Keratinocyte (primary cell): ENCODE measurements around the gene NCOA7. TPM values are rescaled to one million over a fixed set of nuclear protein-coding genes. Genes with fewer than 3 reads are reported as not detected.

ENCODE experiments used
- DNase-seq: peaks from one replicate; pipeline ENCODE4 v3.0.0-alpha.2; 2011; ENCODE audit warnings: low read depth, missing footprints, low spot score
- FAIRE-seq: peaks from 2 replicates; lab custom pipeline; 2011; peaks lifted over from hg19 to GRCh38; lab: Jason Lieb, UNC
- H2AFZ ChIP-seq: 2 replicates; pipeline ENCODE4 v1.6.0; 2012; ENCODE audit warnings: low read length, control low read depth, inconsistent platforms; ENCODE audit not compliant: control insufficient read depth
- H3K27ac ChIP-seq: 2 replicates; pipeline ENCODE4 v1.5.1; 2011; ENCODE audit warnings: low read length; ENCODE audit not compliant: control insufficient read depth, insufficient read depth
- H3K27me3 ChIP-seq: 3 replicates; pipeline ENCODE4 v1.6.0; 2011; ENCODE audit warnings: low read length; ENCODE audit not compliant: control insufficient read depth, insufficient read depth; ENCODE audit errors: extremely low read depth
- H3K36me3 ChIP-seq, 2 experiments: 2 replicates in 1 of 2; 3 replicates in 1 of 2; pipeline ENCODE4 v1.5.1; 2011; ENCODE audit warnings: low read length in 2 of 2, mild to moderate bottlenecking in 1 of 2; ENCODE audit not compliant: control insufficient read depth in 2 of 2, insufficient read depth in 2 of 2; ENCODE audit errors: extremely low read depth in 1 of 2
- H3K4me1 ChIP-seq: 3 replicates; pipeline ENCODE4 v1.5.1; 2011; ENCODE audit warnings: low read length; ENCODE audit not compliant: control insufficient read depth, insufficient read depth; ENCODE audit errors: extremely low read depth
- H3K4me2 ChIP-seq: 3 replicates; pipeline ENCODE4 v1.6.0; 2011; ENCODE audit warnings: low read depth, low read length; ENCODE audit not compliant: control insufficient read depth, insufficient read depth; ENCODE audit errors: extremely low read depth
- H3K4me3 ChIP-seq, 3 experiments: fragments of 200-600 bp in 1 of 3; sonication (generic) in 1 of 3; 2 replicates in 2 of 3; 3 replicates in 1 of 3; pipeline ENCODE4 v1.5.1; 2011 to 2016; ENCODE audit warnings: low read length in 3 of 3, mild to moderate bottlenecking in 3 of 3, control low read depth in 2 of 3, inconsistent platforms in 1 of 3, low read depth in 1 of 3, mixed read lengths in 1 of 3, mixed run types in 1 of 3, moderate library complexity in 1 of 3; ENCODE audit not compliant: control insufficient read depth in 2 of 3, insufficient read depth in 2 of 3; ENCODE audit errors: extremely low read depth in 1 of 3
- H3K79me2 ChIP-seq: 2 replicates; pipeline ENCODE4 v1.6.0; 2012; ENCODE audit warnings: low read length; ENCODE audit not compliant: control insufficient read depth, insufficient read depth
- H3K9ac ChIP-seq: 3 replicates; pipeline ENCODE4 v1.6.0; 2011; ENCODE audit warnings: low read length; ENCODE audit not compliant: control insufficient read depth, insufficient read depth; ENCODE audit errors: extremely low read depth
- H3K9me1 ChIP-seq: 3 replicates; pipeline ENCODE4 v1.6.0; 2011; ENCODE audit warnings: low read length; ENCODE audit not compliant: control insufficient read depth, insufficient read depth; ENCODE audit errors: extremely low read depth
- H3K9me3 ChIP-seq: 2 replicates; pipeline ENCODE4 v1.5.1; 2012; ENCODE audit warnings: low read depth, low read length; ENCODE audit not compliant: control insufficient read depth
- H4K20me1 ChIP-seq: 3 replicates; pipeline ENCODE4 v1.6.0; 2011; ENCODE audit warnings: low read length; ENCODE audit not compliant: control insufficient read depth, insufficient read depth; ENCODE audit errors: extremely low read depth
- CTCF ChIP-seq, 3 experiments: IDR thresholded peaks in 1 of 3; conservative IDR thresholded peaks in 1 of 3; optimal IDR thresholded peaks in 1 of 3; 2 replicates in 2 of 3; 3 replicates in 1 of 3; pipeline versions ENCODE3 to v1.5.1; 2011; ENCODE audit warnings: low read length in 3 of 3, mild to moderate bottlenecking in 3 of 3, moderate library complexity in 2 of 3, control low read depth in 1 of 3, inconsistent platforms in 1 of 3; ENCODE audit not compliant: insufficient read depth in 2 of 3; ENCODE audit errors: extremely low read depth in 1 of 3
- EZH2 ChIP-seq: IDR thresholded peaks from one replicate; pipeline ENCODE4 v1.6.1; 2012; ENCODE audit warnings: inconsistent platforms, mild to moderate bottlenecking, low read length, moderate library complexity
- dilution Hi-C: fragments of 300-500 bp; cut with MboI; formaldehyde crosslinking; loops from one replicate; pipeline ENCODE4 v1.7.0; 2020; ENCODE audit warnings: low sequenced_read_pairs; ENCODE audit not compliant: extremely low pct_ligation_motif_present
- polyA plus RNA-seq, 5 experiments: library from polyadenylated mRNA; depleted of rRNA in 3 of 5; stranded (reverse) in 3 of 5; stranded (forward) in 1 of 5; unstranded in 1 of 5; fragments of >200 nt; gene quantifications; 1 replicate in 1 of 5; 2 replicates in 3 of 5; 3 replicates in 1 of 5; pipeline versions ENCODE4 v1.2.1 to v1.2.3, GENCODE V29; 2011 to 2012; ENCODE audit warnings: missing spikeins in 2 of 5, low read depth in 1 of 5, low replicate concordance in 1 of 5

Gene NCOA7
- polyA plus RNA-seq, 1 donor (not counting 4 experiments of a cell fraction or from before 2014, with no cell fraction given), result 20.5 TPM

- no peak overlapping the region for H3K27ac ChIP-seq
- H3K27me3 ChIP-seq, result peaks cover 4% of the 10 kb centered on the region
- no peak overlapping the region for H3K4me2 ChIP-seq
- DNase-seq (no peak), FAIRE-seq (no peak)
- H3K79me2 ChIP-seq, result no peaks in the 10 kb centered on the region
- dilution Hi-C loops, result loop anchor here (25.0 kb wide), 2 partner anchors 247 to 422 kb away; no protein-coding TSS in a partner anchor
- no peak overlapping the region for H3K9ac ChIP-seq
- H3K4me1 ChIP-seq, result no peaks in the 10 kb centered on the region
- H4K20me1 ChIP-seq, result no peaks in the 10 kb centered on the region
- no peaks in the 10 kb centered on the region for H3K9me1 ChIP-seq
- no peak for TF ChIP-seq EZH2
- peak in 2 of 3 experiments; percentile 23 to 49 for TF ChIP-seq CTCF (optimal IDR thresholded peaks at IDR 0.05 in 1 of 3, IDR thresholded peaks at IDR 0.05 in 1 of 3, conservative IDR thresholded peaks at IDR 0.05 in 1 of 3; ENCODE audit: extremely low read depth in 1 of 3, insufficient read depth in 2 of 3, low read length in 3 of 3)
- H2AFZ ChIP-seq, result no peak overlapping the region
- no peak overlapping the region for H3K4me3 ChIP-seq
- no peaks in the 10 kb centered on the region for H3K9me3 ChIP-seq
- H3K36me3 ChIP-seq, result no peaks in the 10 kb centered on the region
Measured at GRCh38 chr6:125759184-125759902, 31.4 kb upstream of the NCOA7 start.

- no peak for FAIRE-seq
- no peaks in the 10 kb centered on the region for H3K27me3 ChIP-seq
Measured at GRCh38 chr6:125759959-125760457, 30.8 kb upstream of the NCOA7 start.

More at GRCh38 chr6:125759959-125760457, 30.8 kb upstream of the NCOA7 start:
- Histone ChIP-seq H3K79me2 (no peaks in the 10 kb centered on the region), H3K9ac (no peak overlapping the region), H3K9me3 (no peaks in the 10 kb centered on the region), H3K36me3 (no peaks in the 10 kb centered on the region), H2AFZ (no peak overlapping the region), H3K4me2 (no peak overlapping the region), H4K20me1 (no peaks in the 10 kb centered on the region), H3K9me1 (no peaks in the 10 kb centered on the region), H3K27ac (no peak overlapping the region), H3K4me1 (no peaks in the 10 kb centered on the region), H3K4me3 (no peak overlapping the region)
- no peak for DNase-seq
- TF ChIP-seq CTCF (optimal IDR thresholded peaks at IDR 0.05 in 1 of 3, IDR thresholded peaks at IDR 0.05 in 1 of 3, conservative IDR thresholded peaks at IDR 0.05 in 1 of 3; ENCODE audit: extremely low read depth in 1 of 3, insufficient read depth in 2 of 3, low read length in 3 of 3) (no peak), EZH2 (no peak)
- dilution Hi-C loops, result loop anchor here (25.0 kb wide), 2 partner anchors 248 to 423 kb away; no protein-coding TSS in a partner anchor
